Activated CD4-positive, CD25-positive, alpha-beta regulatory T cell treated with anti-CD3 and anti-CD28 coated beads, Interleukin-2, amount 50 U/mL, for 24 hours (primary cell): Measurements from ENCODE around the gene DIPK2A.

ENCODE experiments used
- ATAC-seq, 2 donors: fragments of 150-1000 bp; cut with Tn5 transposase; one replicate each; pipeline ENCODE4 v1.10.0; 2021; ENCODE audit warnings: mild to moderate bottlenecking in 1 of 2, moderate library complexity in 1 of 2

DIPK2A gene

GRCh38 chr3:143971359-143972154 lies at the start of gene DIPK2A:
Gene DIPK2A (plus strand): TSS chr3:143971823. CDS start chr3:143972333, 510 bp downstream.
- ATAC-seq = peak; percentile 69

- no peak for ATAC-seq
Measured at GRCh38 chr3:143924522-143925285, 46.9 kb upstream of the DIPK2A start.

GRCh38 chr3:143928056-143928455 lies 43.6 kb upstream of the DIPK2A start:
- no peak for ATAC-seq

- ATAC-seq = no peak
Measured at GRCh38 chr3:143928541-143929255, 42.9 kb upstream of the DIPK2A start.

- no peak for ATAC-seq
Measured at GRCh38 chr3:143934791-143935190, 36.8 kb upstream of the DIPK2A start.

GRCh38 chr3:143935678-143936077 lies 35.9 kb upstream of the DIPK2A start:
- ATAC-seq = no peak

- ATAC-seq = no peak
Measured at GRCh38 chr3:143950810-143951209, 20.8 kb upstream of the DIPK2A start.

- ATAC-seq = no peak
Measured at GRCh38 chr3:143951351-143951971, 20.2 kb upstream of the DIPK2A start.

GRCh38 chr3:143952569-143953072 lies 19.0 kb upstream of the DIPK2A start:
- no peak for ATAC-seq

- ATAC-seq = no peak
Measured at GRCh38 chr3:143955113-143955512, 16.5 kb upstream of the DIPK2A start.

- ATAC-seq = no peak
Measured at GRCh38 chr3:143956838-143957237, 14.8 kb upstream of the DIPK2A start.

GRCh38 chr3:143957453-143957852 lies 14.2 kb upstream of the DIPK2A start:
- no peak for ATAC-seq

- ATAC-seq = no peak
Measured at GRCh38 chr3:143958966-143959365, 12.7 kb upstream of the DIPK2A start.

- no peak for ATAC-seq
Measured at GRCh38 chr3:143961342-143961741, 10.3 kb upstream of the DIPK2A start.

GRCh38 chr3:143963946-143964345 lies 7.7 kb upstream of the DIPK2A start:
- no peak for ATAC-seq

GRCh38 chr3:143970773-143971358 lies 757 bp upstream of the DIPK2A start:
- ATAC-seq = peak; percentile 8 to 22

GRCh38 chr3:143972155-143972504 lies 507 bp downstream of the DIPK2A start:
- peak; percentile 1 to 3 for ATAC-seq

GRCh38 chr3:143972505-143973258 lies 1.1 kb downstream of the DIPK2A start:
- peak; percentile 16 to 22 for ATAC-seq

GRCh38 chr3:143973259-143974021 lies 1.8 kb downstream of the DIPK2A start:
- ATAC-seq = peak in 1 of 2 donors; percentile 15
